GM18519 (cell line): ENCODE results near the gene ZNF143.

ENCODE experiments used
- ATAC-seq: cut with Tn5 transposase; IDR thresholded peaks from one replicate; pipeline ENCODE4 v1.9.1; 2021; ENCODE audit warnings: mild to moderate bottlenecking, moderate library complexity; ENCODE audit not compliant: unreplicated experiment, low FRiP score

ZNF143 gene

GRCh38 chr11:9573052-9573774 is 112.4 kb downstream of the ZNF143 start, which contains the start of gene WEE1:
WEE1 (plus strand) TSS chr11:9573670; CDS start chr11:9573934, 264 bp downstream.
- ATAC-seq = peak; percentile 77

GRCh38 chr11:9573775-9574621 is 113.2 kb downstream of the ZNF143 start:
- ATAC-seq = peak; percentile 1

GRCh38 chr11:9574622-9575259 is 113.9 kb downstream of the ZNF143 start:
- no peak for ATAC-seq

GRCh38 chr11:9575260-9576240 is 114.7 kb downstream of the ZNF143 start:
- no peak for ATAC-seq

- no peak for ATAC-seq
Observed at GRCh38 chr11:9576701-9577381, 116.0 kb downstream of the ZNF143 start.

- no peak for ATAC-seq
Observed at GRCh38 chr11:9577556-9577955, 116.7 kb downstream of the ZNF143 start.
